MCF 10A (cell line): ENCODE results near the gene HDAC10. TPM values are rescaled to one million over a fixed set of nuclear protein-coding genes. Genes with fewer than 3 reads are reported as not detected.

Experiments
- BruUV-seq: library from RNA; stranded (reverse); fragments of 400-500 nt; replicated peaks from 2 replicates; lab custom pipeline; 2021; lab: Mats Ljungman, UMichigan
- CTCF ChIA-PET: fragments of 300-600 bp; sonication (Branson Sonifier 250); formaldehyde crosslinking; extraction: SDS; loops from one replicate; lab custom pipeline; 2021; ENCODE audit warnings: antibody characterized with exemption, inconsistent platforms; lab: Yijun Ruan, JAX
- POLR2A ChIA-PET: fragments of 300-600, 350-650 bp; sonication (Branson Sonifier 250); formaldehyde crosslinking; extraction: SDS; loops from one replicate; lab custom pipeline; 2020; ENCODE audit warnings: antibody characterized with exemption, inconsistent platforms; lab: Yijun Ruan, JAX
- DNase-seq: peaks from one replicate; pipeline ENCODE4 v3.0.0-alpha.2; 2018; ENCODE audit not compliant: unreplicated experiment
- H3K27ac Mint-ChIP-seq: one replicate; pipeline ENCODE4 v1.8.0; 2022; ENCODE audit warnings: mild to moderate bottlenecking, low read depth, mixed read lengths; ENCODE audit not compliant: unreplicated experiment
- H3K27me3 Mint-ChIP-seq: one replicate; pipeline ENCODE4 v1.8.0; 2022; ENCODE audit warnings: mixed read lengths; ENCODE audit not compliant: insufficient read depth, unreplicated experiment
- H3K36me3 Mint-ChIP-seq: one replicate; pipeline ENCODE4 v1.8.0; 2022; ENCODE audit warnings: mild to moderate bottlenecking, moderate library complexity, mixed read lengths; ENCODE audit not compliant: insufficient read depth, unreplicated experiment
- H3K4me1 Mint-ChIP-seq: one replicate; pipeline ENCODE4 v1.8.0; 2022; ENCODE audit warnings: mixed read lengths; ENCODE audit not compliant: insufficient read depth, unreplicated experiment
- H3K4me3 Mint-ChIP-seq: one replicate; pipeline ENCODE4 v1.8.0; 2022; ENCODE audit warnings: mild to moderate bottlenecking, moderate library complexity, mixed read lengths; ENCODE audit not compliant: unreplicated experiment
- H3K9me3 Mint-ChIP-seq: one replicate; pipeline ENCODE4 v1.8.0; 2022; ENCODE audit warnings: mixed read lengths; ENCODE audit not compliant: unreplicated experiment
- CTCF ChIP-seq: fragments of 200-600 bp; IDR thresholded peaks from one replicate; pipeline ENCODE4 v1.8.0; 2022; ENCODE audit warnings: antibody characterized with exemption, mild to moderate bottlenecking; ENCODE audit not compliant: unreplicated experiment
- intact Hi-C: fragments of 100-400 bp; cut with micrococcal nuclease; formaldehyde crosslinking; loops from 2 replicates; pipeline ENCODE4 v1.14.1; 2022
- total RNA-seq: library from RNA; stranded (reverse); gene quantifications from 2 replicates; pipeline ENCODE4 v1.2.3, GENCODE V29; 2022

HDAC10 gene
- total RNA-seq, 1 experiment from 2014 or later, result 27.5 TPM

- BruUV-seq, result no TSS peak
- H3K36me3 Mint-ChIP-seq, result peaks cover 72% of the 10 kb centered on the region
- no peak for TF ChIP-seq CTCF
- no peak for DNase-seq
- no peak overlapping the region for H3K27ac Mint-ChIP-seq
- no peak overlapping the region for H3K4me3 Mint-ChIP-seq
- H3K4me1 Mint-ChIP-seq, result no peaks in the 10 kb centered on the region
- ChIA-PET CTCF (interaction anchor here (0.6 to 2.1 kb wide), 3 partner anchors 19 to 281 kb away, joined by 3 to 6 read pairs (median 3); no protein-coding TSS in a partner anchor), POLR2A (interaction anchor here (1.4 kb wide), 1 partner anchor 26 kb away, joined by 4 read pairs; no protein-coding TSS in a partner anchor)
- no peaks in the 10 kb centered on the region for H3K27me3 Mint-ChIP-seq
- H3K9me3 Mint-ChIP-seq, result no peaks in the 10 kb centered on the region
- intact Hi-C loops, result no loop called here
These were observed 32.7 kb downstream of the HDAC10 start for GRCh38 chr22:50218153-50218995.

- DNase-seq, result no peak
- intact Hi-C loops, result no loop called here
- no peaks in the 10 kb centered on the region for H3K27me3 Mint-ChIP-seq
- POLR2A ChIA-PET, result interaction anchor here (1.4 kb wide), 1 partner anchor 27 kb away, joined by 4 read pairs; no protein-coding TSS in a partner anchor
- H3K36me3 Mint-ChIP-seq, result peaks cover 72% of the 10 kb centered on the region
- H3K4me1 Mint-ChIP-seq, result no peaks in the 10 kb centered on the region
- H3K9me3 Mint-ChIP-seq, result no peaks in the 10 kb centered on the region
- no TSS peak for BruUV-seq
- H3K4me3 Mint-ChIP-seq, result no peak overlapping the region
- H3K27ac Mint-ChIP-seq, result no peak overlapping the region
- TF ChIP-seq CTCF, result no peak
- CTCF ChIA-PET, result interaction anchor here (2.1 kb wide), 1 partner anchor 69 kb away, joined by 6 read pairs; no protein-coding TSS in a partner anchor
These were observed 33.4 kb downstream of the HDAC10 start for GRCh38 chr22:50217543-50218152.

DNA sequence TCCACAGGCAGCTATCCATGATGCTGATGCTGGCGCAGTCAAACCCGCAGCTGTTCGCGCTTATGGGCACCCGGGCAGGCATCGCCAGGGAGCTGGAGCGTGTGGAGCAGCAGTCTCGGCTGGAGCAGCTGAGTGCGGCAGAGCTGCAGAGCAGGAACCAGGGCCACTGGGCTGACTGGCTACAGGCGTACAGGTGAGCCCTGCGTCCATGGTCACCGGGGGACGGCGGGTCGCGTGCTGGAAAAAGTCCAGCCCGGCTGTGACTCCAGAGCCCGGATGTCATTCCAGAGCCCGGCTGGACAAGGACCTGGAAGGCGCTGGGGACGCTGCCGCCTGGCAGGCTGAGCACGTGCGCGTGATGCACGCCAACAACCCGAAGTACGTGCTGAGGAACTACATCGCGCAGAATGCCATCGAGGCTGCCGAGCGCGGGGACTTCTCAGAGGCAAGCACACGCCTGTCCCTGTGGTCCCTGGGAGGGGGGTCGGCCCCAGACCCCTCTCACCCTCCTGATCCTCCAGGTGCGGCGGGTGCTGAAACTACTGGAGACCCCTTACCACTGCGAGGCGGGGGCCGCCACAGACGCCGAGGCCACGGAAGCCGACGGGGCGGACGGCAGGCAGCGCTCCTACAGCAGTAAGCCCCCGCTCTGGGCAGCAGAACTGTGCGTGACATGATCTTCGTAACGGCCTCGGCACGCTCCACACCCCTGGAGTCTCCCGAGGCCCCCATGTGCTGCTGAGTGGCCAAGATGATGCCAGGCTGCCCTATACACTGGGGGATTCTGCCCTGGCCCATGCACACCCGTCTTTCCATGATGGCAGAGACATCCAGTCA lies 34.2 kb downstream of the HDAC10 start:
- ChIA-PET CTCF (interaction anchor here (0.6 to 2.1 kb wide), 2 partner anchors 20 to 68 kb away, joined by 3 to 6 read pairs; no protein-coding TSS in a partner anchor), POLR2A (interaction anchor here (0.6 kb wide), 1 partner anchor 159 kb away, joined by 3 read pairs; no protein-coding TSS in a partner anchor)
- Mint-ChIP-seq H3K27me3 (no peaks in the 10 kb centered on the region), H3K9me3 (no peaks in the 10 kb centered on the region), H3K4me3 (no peak overlapping the region), H3K36me3 (peaks cover 77% of the 10 kb centered on the region), H3K27ac (no peak overlapping the region), H3K4me1 (no peaks in the 10 kb centered on the region)
- BruUV-seq, result no TSS peak
- no peak for DNase-seq
- intact Hi-C loops, result no loop called here
- no peak for TF ChIP-seq CTCF
